Activated T-cell treated with anti-CD3 and anti-CD28 coated beads for 48 hours (primary cell): ENCODE measurements around the gene FIG4.
"Not testable (repeated sequence)": the region's sequence is repeated elsewhere in the genome, so short reads cannot be mapped to it uniquely, and the experiment has no call there.

Experiments
- DNase-seq: peaks from one replicate; pipeline ENCODE4 v3.0.0-alpha.2; 2020; ENCODE audit warnings: low read depth

Gene FIG4

DNA sequence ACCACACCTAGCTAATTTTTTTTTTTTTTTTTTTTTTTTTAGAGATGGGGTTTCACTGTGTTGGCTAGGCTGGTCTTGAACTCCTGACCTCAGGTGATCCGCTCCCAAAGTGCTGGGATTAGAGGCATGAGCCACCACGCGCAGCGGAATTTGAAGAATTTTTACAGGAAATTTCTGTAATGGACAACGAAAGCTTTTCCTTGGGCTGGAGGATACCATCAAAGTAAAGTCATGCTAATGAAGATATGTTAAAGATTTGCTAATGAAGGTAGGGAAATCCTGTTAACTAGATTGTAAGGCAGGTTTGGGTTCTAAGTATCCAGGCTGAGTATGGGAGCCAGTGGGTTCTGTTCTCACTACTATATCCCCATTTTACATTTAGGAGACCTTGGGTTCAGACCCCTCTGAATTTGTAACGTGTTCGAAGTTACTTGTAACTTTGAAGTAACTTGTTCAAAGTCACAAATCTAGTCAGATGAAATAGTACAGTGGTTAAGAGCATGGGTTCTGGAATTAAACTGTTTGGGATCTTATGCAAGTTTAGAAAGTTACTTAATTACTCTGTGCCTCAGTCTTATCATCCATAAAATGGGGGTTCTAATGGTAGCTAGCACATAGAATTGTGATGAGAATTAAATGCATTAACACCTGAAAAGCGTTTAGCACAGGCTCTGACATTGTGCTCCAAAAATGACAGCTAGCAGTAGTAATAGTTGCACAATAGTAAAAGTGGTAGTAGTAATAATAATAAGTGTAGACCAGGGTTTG, 163.6 kb downstream of the FIG4 start:
- DNase-seq: no peak

DNA sequence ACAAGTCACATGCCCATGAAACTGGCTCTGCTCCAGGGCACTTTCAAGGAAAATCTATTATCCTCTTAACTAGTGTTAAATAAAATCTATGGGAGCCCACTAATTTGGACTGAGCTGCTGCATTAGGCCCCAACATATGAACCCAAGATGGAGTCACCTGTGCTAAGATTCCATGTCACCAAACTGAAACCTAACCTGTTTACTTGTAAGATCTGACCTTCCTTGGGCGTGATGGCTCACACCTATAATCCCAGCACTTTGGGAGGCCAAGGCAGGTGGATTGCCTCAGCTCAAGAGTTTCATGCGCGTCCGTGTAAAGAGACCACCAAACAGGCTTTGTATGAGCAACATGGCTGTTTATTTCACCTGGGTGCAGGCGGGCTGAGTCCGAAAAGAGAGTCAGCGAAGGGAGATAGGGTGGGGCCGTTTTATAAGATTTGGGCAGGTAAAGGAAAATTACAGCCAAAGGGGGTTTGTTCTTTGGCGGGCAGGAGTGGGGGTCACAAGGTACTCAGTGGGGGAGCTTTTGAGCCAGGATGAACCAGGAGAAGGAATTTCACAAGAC, 164.5 kb downstream of the FIG4 start:
- not testable (repeated sequence) for DNase-seq

DNA sequence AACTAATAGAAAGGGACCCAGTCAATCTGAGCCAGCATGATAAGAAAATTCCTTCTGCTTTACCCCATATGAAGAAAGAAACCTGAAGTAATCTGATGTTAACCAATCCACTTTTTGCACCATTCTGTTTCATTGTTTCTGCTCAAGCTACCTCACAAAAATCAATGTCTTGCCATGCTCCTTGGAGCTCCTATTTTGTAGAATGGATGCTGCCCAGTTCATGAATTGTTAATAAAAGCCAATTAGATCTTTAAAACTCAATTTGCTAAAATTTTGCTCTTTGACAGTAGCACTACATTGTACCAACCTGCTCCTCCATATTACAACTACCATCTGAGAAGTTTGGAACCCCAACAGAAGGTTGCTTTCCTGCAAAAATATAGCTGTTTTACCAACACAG, 170.8 kb downstream of the FIG4 start:
- no peak for DNase-seq

DNA sequence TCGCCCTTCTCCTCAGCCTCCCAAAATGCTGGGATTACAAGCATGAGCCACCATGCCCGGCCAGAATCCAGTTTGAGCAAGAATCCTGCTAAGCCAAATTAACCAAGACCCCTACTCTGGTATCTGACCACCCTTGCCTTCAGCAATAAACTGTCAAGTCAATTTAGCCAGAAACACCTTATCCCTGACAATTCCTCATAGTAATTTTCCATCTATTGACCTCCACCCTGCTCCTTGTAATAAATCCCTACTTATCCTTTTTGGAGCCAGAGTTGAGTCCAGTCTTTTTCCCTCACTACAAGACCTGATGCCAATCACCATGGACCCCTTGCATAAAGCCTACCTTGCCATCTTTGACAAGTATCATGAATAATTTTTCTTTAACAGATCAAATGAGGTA, 173.0 kb downstream of the FIG4 start:
- DNase-seq: no peak

DNA sequence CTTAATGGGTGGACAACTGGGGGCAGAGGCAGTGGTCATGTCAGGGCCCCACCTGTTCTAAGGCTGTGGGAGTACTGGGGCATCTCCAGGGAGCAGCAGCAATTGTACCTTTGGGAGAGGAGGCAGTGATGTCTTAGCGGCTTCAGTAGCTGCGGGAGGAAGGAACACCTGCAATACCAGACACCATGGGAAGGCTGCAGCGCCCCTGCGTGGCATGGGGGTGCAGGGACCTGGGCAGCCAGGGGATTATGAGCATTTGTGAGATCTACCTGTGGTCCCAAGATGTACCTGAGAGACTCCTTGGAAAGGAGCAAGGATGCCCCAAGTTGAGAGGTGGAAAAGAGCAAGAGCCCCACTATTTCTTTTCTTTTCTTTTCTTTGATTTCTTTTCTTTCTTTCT, 174.9 kb downstream of the FIG4 start:
- DNase-seq: no peak

DNA sequence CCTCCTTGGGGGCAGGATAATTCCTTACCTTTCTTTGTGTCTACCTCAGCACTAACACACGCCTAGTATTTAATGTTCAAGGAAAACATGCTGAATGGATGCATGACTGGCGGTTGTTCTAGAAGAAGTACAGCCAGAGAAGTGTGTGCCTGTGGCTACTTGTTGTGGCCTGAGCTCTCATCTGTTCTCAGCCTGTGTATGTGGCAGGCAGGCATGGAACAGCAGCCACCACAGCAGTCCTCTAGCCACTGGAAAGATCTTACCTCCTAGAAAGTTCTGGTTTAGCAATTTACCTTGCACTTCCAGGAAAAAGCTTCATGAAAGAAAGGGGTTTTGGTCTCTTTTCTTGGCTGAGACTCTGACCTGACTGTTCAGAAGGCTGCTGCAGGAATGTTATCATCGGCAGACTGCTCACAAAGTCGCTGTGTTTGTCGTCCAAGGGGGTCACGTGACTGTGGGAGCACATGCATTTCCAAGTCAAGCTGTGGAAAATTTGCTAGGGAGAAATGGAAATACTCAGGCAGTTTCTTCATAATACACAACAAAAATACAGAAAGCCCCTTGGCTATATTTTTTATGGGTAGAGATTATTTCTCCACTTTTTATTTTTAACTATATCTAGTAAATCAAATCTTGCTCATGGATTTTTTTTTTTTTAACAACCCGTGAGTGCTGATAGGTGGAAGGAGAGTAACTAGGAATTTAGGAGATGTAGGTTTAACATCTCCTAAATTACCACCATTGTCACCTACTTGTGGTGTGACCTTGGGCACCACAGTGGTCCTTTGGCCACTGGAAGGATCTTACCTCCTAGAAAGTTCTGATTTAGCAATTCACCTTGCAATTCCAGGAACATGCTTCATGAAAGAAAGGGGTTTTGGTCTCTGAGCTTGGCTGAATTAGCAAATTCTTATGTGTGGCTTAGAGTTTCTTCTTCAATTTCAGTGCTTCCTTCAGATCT, 176.2 kb downstream of the FIG4 start:
- DNase-seq: no peak

DNA sequence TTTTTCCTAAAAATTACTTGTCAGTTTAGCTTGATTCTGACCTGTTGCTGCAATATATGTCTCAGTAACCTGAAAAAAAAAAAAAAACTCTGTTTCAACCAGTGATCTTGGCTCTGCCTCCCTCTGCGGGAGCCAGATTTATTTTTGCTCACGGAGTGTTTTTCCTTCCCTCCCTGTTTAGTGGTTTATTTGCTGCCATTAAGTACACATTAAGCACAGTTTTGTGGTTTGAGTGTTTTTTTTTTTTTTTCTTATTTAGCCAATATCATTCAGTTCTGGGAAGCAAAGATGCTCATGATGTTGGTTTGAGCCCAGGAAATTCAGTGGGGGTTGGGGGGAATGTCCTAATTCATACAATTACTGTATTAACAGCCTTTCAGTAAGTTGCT, 176.9 kb downstream of the FIG4 start:
- no peak for DNase-seq

DNA sequence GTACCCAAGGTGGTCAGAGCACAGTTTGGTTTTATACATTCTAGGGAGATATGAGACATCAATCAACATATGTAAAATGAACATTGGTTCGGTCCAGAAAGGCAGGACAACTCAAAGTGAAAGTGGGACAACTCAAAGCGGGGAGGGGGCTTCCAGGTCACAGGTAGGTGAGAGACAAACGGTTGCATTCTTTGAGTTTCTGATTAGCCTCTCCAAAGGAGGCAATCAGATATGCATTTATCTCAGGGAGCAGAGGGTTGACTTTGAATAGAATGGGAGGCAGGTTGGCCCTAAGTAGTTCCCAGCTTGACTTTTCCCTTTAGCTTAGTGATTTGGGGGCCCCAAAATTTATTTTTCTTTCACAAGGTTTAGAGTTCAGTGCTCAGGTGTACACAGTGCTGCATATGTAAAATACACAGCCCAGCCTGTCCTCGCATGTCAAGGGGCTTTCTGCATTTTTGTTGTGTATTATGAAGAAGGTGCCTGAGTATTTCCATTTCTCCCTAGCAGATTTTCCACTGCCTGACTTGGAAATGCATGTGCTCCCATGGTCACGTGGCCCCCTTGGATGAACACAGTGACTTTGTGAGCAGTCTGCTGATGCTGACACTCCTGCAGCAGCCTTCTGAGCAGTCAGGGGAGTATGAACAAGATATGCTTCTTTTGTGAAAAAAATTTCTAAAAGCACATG, 178.4 kb downstream of the FIG4 start:
- not testable (repeated sequence) for DNase-seq

DNA sequence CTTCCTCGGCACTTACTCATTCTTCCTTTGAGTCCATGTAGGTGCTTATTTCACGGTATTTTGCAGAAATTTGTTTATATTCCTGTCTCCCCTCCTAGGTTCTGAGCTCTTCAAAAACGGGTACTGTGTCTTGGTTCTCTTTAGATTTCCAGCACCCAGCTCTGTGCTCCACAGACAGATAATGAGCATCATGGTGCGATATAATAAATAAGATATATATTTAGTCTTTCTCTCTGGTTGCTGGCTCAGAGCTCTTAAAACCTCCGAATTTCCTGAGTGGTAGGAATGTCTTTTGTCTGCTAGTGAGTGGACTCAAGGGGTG, 179.0 kb downstream of the FIG4 start:
- DNase-seq: no peak

DNA sequence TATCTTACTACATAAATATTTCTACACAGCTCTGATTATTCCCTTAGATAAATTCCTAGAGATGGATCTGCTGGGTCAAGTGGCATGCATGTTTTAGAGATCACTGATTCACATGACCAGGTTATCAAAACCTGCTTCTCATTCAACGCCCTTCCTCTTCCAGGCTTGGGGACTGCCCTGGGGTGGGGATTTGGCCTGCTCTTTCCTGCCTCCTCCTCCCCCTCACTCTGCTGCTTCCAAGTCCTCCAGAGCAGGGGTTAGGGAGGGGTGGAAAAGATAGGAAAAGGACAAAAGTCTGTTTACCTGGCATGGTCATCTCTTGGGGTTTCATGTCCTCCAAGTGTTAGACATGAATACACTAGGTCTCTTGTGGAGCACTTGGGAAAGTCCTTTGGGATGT, 181.5 kb downstream of the FIG4 start:
- no peak for DNase-seq

DNA sequence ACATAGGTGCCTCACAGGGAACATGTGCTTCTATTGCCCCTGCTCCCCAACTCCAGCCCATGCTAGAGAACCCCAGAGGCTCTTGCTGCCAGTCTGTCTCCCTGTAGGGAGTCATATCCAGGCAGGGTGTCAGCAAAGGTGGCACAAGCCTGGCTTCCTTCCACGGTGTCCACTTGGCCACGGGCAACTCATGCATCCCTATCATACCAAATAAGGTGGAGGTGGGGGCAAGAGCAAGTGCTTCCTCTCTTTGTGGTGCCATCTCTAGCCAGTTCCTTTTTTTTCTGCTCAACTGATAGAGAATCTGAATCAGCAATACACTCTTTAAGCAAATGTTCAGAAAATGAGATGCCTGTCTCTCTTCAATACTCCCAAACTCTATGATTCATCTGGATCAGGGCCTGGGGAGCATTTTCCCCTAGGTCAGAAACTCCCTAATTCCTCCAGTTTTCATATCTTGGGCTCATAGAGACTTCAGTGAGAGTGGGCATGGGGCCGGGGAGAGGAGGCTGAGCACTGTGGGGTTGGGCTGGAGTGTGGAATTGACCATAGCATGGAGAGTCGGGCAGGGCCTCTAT, 182.0 kb downstream of the FIG4 start:
- no peak for DNase-seq

DNA sequence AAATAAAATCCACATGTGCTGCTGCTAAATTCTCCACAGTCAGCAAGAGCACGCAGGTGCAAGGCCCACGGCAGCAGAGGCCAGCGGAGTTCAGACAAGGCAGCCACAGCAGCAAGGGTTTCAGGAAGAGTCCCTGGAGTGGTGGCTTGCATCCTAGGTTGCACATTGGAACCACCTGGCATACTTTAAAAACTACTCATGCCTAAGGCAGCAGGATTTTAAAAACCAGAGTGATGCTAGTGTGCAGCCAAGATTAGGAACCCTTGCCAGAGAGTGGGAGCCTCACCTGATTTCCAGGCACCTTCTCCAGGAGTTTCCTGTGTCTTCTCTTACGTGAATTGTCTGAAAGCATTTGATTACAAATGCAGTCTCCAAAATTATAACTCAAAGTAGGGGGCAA, 183.0 kb downstream of the FIG4 start:
- no peak for DNase-seq

DNA sequence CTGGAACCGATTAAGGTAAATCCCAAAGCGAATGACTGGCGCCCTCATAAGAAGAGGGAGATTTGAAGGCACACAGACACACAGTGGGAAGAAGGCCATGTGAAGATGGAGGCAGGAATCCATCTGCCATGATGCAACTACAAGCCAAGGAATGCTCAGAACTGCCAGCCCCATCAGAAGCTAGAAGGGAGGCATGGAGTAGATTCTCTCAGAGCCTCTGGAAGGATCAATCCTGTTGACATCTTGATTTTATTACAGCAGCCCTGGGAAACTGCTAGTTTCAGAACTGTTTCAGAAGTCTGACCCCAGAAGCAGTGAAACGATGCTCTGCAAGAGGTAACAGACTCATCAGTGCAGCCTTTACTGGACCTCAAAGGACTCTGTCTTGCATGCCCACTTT, 183.5 kb downstream of the FIG4 start:
- DNase-seq: no peak
